HG02938 (cell line): ENCODE measurements around the gene ANKS6.

Source experiments
- ATAC-seq: cut with Tn5 transposase; IDR thresholded peaks from one replicate; pipeline ENCODE4 v1.9.1; 2021; ENCODE audit warnings: mild to moderate bottlenecking, moderate library complexity; ENCODE audit not compliant: unreplicated experiment

ANKS6 gene

GRCh38 chr9:98740226-98740881 lies 56.0 kb downstream of the ANKS6 start:
- no peak for ATAC-seq

GRCh38 chr9:98738741-98739140 lies 57.6 kb downstream of the ANKS6 start:
- ATAC-seq = no peak

GRCh38 chr9:98736226-98736625 lies 60.1 kb downstream of the ANKS6 start:
- ATAC-seq = no peak

- no peak for ATAC-seq
Measured at GRCh38 chr9:98732801-98733200, 63.6 kb downstream of the ANKS6 start.

GRCh38 chr9:98732091-98732490 lies 64.3 kb downstream of the ANKS6 start:
- no peak for ATAC-seq

- no peak for ATAC-seq
Measured at GRCh38 chr9:98730871-98731270, 65.5 kb downstream of the ANKS6 start.

- no peak for ATAC-seq
Measured at GRCh38 chr9:98728500-98728899, 67.9 kb downstream of the ANKS6 start.

- ATAC-seq = no peak
Measured at GRCh38 chr9:98727428-98727827, 68.9 kb downstream of the ANKS6 start.

GRCh38 chr9:98726735-98727134 lies 69.6 kb downstream of the ANKS6 start:
- no peak for ATAC-seq

GRCh38 chr9:98724810-98725530 lies 71.4 kb downstream of the ANKS6 start:
- no peak for ATAC-seq

- no peak for ATAC-seq
Measured at GRCh38 chr9:98721643-98722042, 74.7 kb downstream of the ANKS6 start.

GRCh38 chr9:98720402-98720801 lies 76.0 kb downstream of the ANKS6 start:
- ATAC-seq = no peak

- no peak for ATAC-seq
Measured at GRCh38 chr9:98719055-98719454, 77.3 kb downstream of the ANKS6 start.

- no peak for ATAC-seq
Measured at GRCh38 chr9:98714833-98715232, 81.5 kb downstream of the ANKS6 start.

GRCh38 chr9:98712987-98713386 lies 83.4 kb downstream of the ANKS6 start:
- ATAC-seq = no peak

GRCh38 chr9:98709968-98710965 lies 86.1 kb downstream of the ANKS6 start:
- no peak for ATAC-seq

GRCh38 chr9:98708933-98709911 lies 87.1 kb downstream of the ANKS6 start, which contains the start of gene GABBR2:
Gene GABBR2 (minus strand): TSS chr9:98708935. CDS start chr9:98708737, 198 bp downstream.
- ATAC-seq = no peak

- no peak for ATAC-seq
Measured at GRCh38 chr9:98708103-98708932, 88.0 kb downstream of the ANKS6 start.
